ENCODE data around the gene VPS13D. TPM values are rescaled to one million over a fixed set of nuclear protein-coding genes. Genes with fewer than 3 reads are reported as not detected.

VPS13D gene
- polyA plus RNA-seq, 3 donors, result 3.6 to 20.2 (median 5.1) TPM

GRCh38 chr1:12432897-12433296 lies 203.1 kb downstream of the VPS13D start:
- no peaks in the 10 kb centered on the region for H3K9me3 ChIP-seq (replicated peaks in 1 of 2; ENCODE audit: control insufficient read depth in 1 of 2, insufficient read depth in 1 of 2, low read length in 2 of 2)
- Mint-ChIP-seq H3K4me3 (no peak overlapping the region), H3K27me3 (ENCODE audit: low read depth in 3 of 3) (peaks cover 0 to 3% (median 0%) of the 10 kb centered on the region in 3 donors), H3K36me3 (peaks cover 70 to 74% of the 10 kb centered on the region in 2 donors), H3K4me1 (peaks cover 23% of the 10 kb centered on the region), H3K27ac (no peak overlapping the region), H3K9me3 (no peaks in the 10 kb centered on the region)
- TF ChIP-seq CTCF (IDR thresholded peaks at IDR 0.05), result no peak
- no peak overlapping the region for H3K4me2 ChIP-seq (replicated peaks; ENCODE audit: extremely low read depth, low read length, poor library complexity, severe bottlenecking)
- H3K4me1 ChIP-seq (ENCODE audit: control insufficient read depth in 1 of 2, insufficient read depth in 2 of 2, low read length in 2 of 2), result peaks cover 0 to 6% of the 10 kb centered on the region in 2 donors
- H2AFZ ChIP-seq (ENCODE audit: insufficient read depth, low read depth, low read length, poor library complexity, severe bottlenecking), result no peak overlapping the region
- DNase-seq, result no peak
- intact Hi-C loops (cut with micrococcal nuclease), result no loop called here
- H3K27me3 ChIP-seq (ENCODE audit: control insufficient read depth in 2 of 2, insufficient read depth in 2 of 2, low read length in 2 of 2), result no peaks in the 10 kb centered on the region
- H3K9ac ChIP-seq (ENCODE audit: insufficient read depth, low read length, poor library complexity, severe bottlenecking), result no peak overlapping the region
- H3K36me3 ChIP-seq (replicated peaks in 1 of 2; ENCODE audit: control insufficient read depth in 1 of 2, insufficient read depth in 2 of 2, low read length in 2 of 2), result peaks cover 16 to 84% of the 10 kb centered on the region in 2 donors
- 97% methylated on average over 6 of the region's 6 CpGs for WGBS (ENCODE audit: insufficient coverage)
- H4K20me1 ChIP-seq (ENCODE audit: insufficient read depth, low read length), result peaks cover 5% of the 10 kb centered on the region
- no peak overlapping the region for H3K27ac ChIP-seq (ENCODE audit: low read depth in 1 of 2, low read length in 2 of 2)
- H3K79me2 ChIP-seq (ENCODE audit: insufficient read depth, low read length), result no peaks in the 10 kb centered on the region
- no peak overlapping the region for H3K4me3 ChIP-seq (replicated peaks in 1 of 3; ENCODE audit: low read depth in 2 of 3, low read length in 3 of 3)

GRCh38 chr1:12433323-12434053 lies 203.7 kb downstream of the VPS13D start:
- WGBS (ENCODE audit: insufficient coverage), result 95% methylated on average over 8 of the region's 12 CpGs
- no peaks in the 10 kb centered on the region for H3K9me3 Mint-ChIP-seq
- no peaks in the 10 kb centered on the region for H3K9me3 ChIP-seq (replicated peaks in 1 of 2; ENCODE audit: control insufficient read depth in 1 of 2, insufficient read depth in 1 of 2, low read length in 2 of 2)
- peaks cover 24% of the 10 kb centered on the region for H3K4me1 Mint-ChIP-seq
- no peaks in the 10 kb centered on the region for H3K27me3 ChIP-seq (ENCODE audit: control insufficient read depth in 2 of 2, insufficient read depth in 2 of 2, low read length in 2 of 2)
- H3K4me2 ChIP-seq (replicated peaks; ENCODE audit: extremely low read depth, low read length, poor library complexity, severe bottlenecking), result no peak overlapping the region
- intact Hi-C loops (cut with micrococcal nuclease), result no loop called here
- H3K4me3 Mint-ChIP-seq, result no peak overlapping the region
- peaks cover 12 to 84% of the 10 kb centered on the region in 2 donors for H3K36me3 ChIP-seq (replicated peaks in 1 of 2; ENCODE audit: control insufficient read depth in 1 of 2, insufficient read depth in 2 of 2, low read length in 2 of 2)
- DNase-seq, result no peak
- no peak overlapping the region for H3K4me3 ChIP-seq (replicated peaks in 1 of 3; ENCODE audit: low read depth in 2 of 3, low read length in 3 of 3)
- H3K4me1 ChIP-seq (ENCODE audit: control insufficient read depth in 1 of 2, insufficient read depth in 2 of 2, low read length in 2 of 2), result peaks cover 0 to 6% of the 10 kb centered on the region in 2 donors
- no peak overlapping the region for H3K9ac ChIP-seq (ENCODE audit: insufficient read depth, low read length, poor library complexity, severe bottlenecking)
- H3K36me3 Mint-ChIP-seq, result peaks cover 70 to 73% of the 10 kb centered on the region in 2 donors
- no peak overlapping the region for H2AFZ ChIP-seq (ENCODE audit: insufficient read depth, low read depth, low read length, poor library complexity, severe bottlenecking)
- TF ChIP-seq CTCF (IDR thresholded peaks at IDR 0.05), result no peak
- H3K79me2 ChIP-seq (ENCODE audit: insufficient read depth, low read length), result no peaks in the 10 kb centered on the region
- H3K27ac ChIP-seq (ENCODE audit: low read depth in 1 of 2, low read length in 2 of 2), result no peak overlapping the region
- no peak overlapping the region for H3K27ac Mint-ChIP-seq
- H3K27me3 Mint-ChIP-seq (ENCODE audit: low read depth in 3 of 3), result peaks cover 0 to 3% (median 0%) of the 10 kb centered on the region in 3 donors
- peaks cover 5% of the 10 kb centered on the region for H4K20me1 ChIP-seq (ENCODE audit: insufficient read depth, low read length)

Measured in CD14-positive monocyte (primary cell).